Uterus (tissue), 4 donors: ENCODE measurements around the gene IFT20. TPM values are rescaled to one million over a fixed set of nuclear protein-coding genes. Genes with fewer than 3 reads are reported as not detected.
"Not testable (repeated sequence)": the region's sequence is repeated elsewhere in the genome, so short reads cannot be mapped to it uniquely, and the experiment has no call there.

Experiments
- DNase-seq, 2 donors: peaks; one replicate each; pipeline ENCODE4 v3.0.0-alpha.2; 2019 to 2020
- H3K27ac ChIP-seq, 2 donors: fragments of 200-600 bp; sonication (generic); 1 replicate in 1 of 2; 2 replicates in 1 of 2; pipeline ENCODE4 v1.5.1; 2016 to 2018
- H3K27me3 ChIP-seq, 2 donors: fragments of 200-600 bp; sonication (generic); one replicate each; pipeline ENCODE4 v1.5.1; 2018 to 2019; ENCODE audit warnings: control low read depth in 1 of 2
- H3K36me3 ChIP-seq, 2 donors: fragments of 200-600 bp; sonication (generic); one replicate each; pipeline ENCODE4 v1.5.1; 2019; ENCODE audit warnings: control low read depth in 1 of 2
- H3K4me1 ChIP-seq, 2 donors: fragments of 200-600 bp; sonication (generic); one replicate each; pipeline ENCODE4 v1.5.1; 2018 to 2019; ENCODE audit warnings: control low read depth in 1 of 2
- H3K4me3 ChIP-seq, 2 donors: fragments of 200-600 bp; sonication (generic); 1 replicate in 1 of 2; 2 replicates in 1 of 2; pipeline ENCODE4 v1.5.1; 2018 to 2019; ENCODE audit warnings: mild to moderate bottlenecking in 1 of 2
- H3K9me3 ChIP-seq, 2 donors: fragments of 200-600 bp; sonication (generic); one replicate each; pipeline ENCODE4 v1.5.1; 2019; ENCODE audit warnings: control low read depth in 1 of 2
- CTCF ChIP-seq, 4 experiments: fragments of 200-600 bp in 2 of 4; fragments of 450-650 bp in 2 of 4; sonication (generic) in 2 of 4; IDR thresholded peaks; one replicate each; pipeline ENCODE4 v1.5.1; 2016 to 2019; ENCODE audit warnings: antibody characterized with exemption in 4 of 4, mild to moderate bottlenecking in 2 of 4, moderate library complexity in 1 of 4
- POLR2A ChIP-seq, 2 donors: fragments of 450-650 bp; IDR thresholded peaks; one replicate each; pipeline ENCODE4 v1.6.1; 2016; ENCODE audit warnings: antibody characterized with exemption in 2 of 2, mild to moderate bottlenecking in 1 of 2, moderate library complexity in 1 of 2
- intact Hi-C: fragments of 100-400 bp; cut with DNase I; formaldehyde crosslinking; loops from one replicate; pipeline ENCODE4 v1.15.1; 2023; ENCODE audit warnings: low total_unique reads
- total RNA-seq, 4 donors: library from RNA; depleted of rRNA in 3 of 4; stranded (reverse); fragments of >200 nt in 3 of 4; gene quantifications; one replicate each; pipeline versions ENCODE4 v1.1.0 to v1.2.4, GENCODE V29; 2014 to 2023
- donor health status: DM: yes; HTN: yes; CAD: no.

IFT20 gene
- total RNA-seq, 4 donors from 2014 or later: 30.5 to 241 (median 59.1) TPM

- Histone ChIP-seq H3K4me3 (no peak overlapping the region), H3K27ac (no peak overlapping the region), H3K27me3 (no peaks in the 10 kb centered on the region), H3K9me3 (no peaks in the 10 kb centered on the region), H3K36me3 (no peaks in the 10 kb centered on the region), H3K4me1 (no peaks in the 10 kb centered on the region)
- no peak for TF ChIP-seq CTCF (IDR thresholded peaks at IDR 0.05)
- DNase-seq: no peak
- intact Hi-C loops: no loop called here
These were observed 28.3 kb downstream of the IFT20 start for GRCh38 chr17:28306954-28307401.

- no peaks in the 10 kb centered on the region for H3K36me3 ChIP-seq
- no peak for TF ChIP-seq POLR2A (IDR thresholded peaks at IDR 0.05)
- no peak for TF ChIP-seq CTCF (IDR thresholded peaks at IDR 0.05)
- no peaks in the 10 kb centered on the region for H3K27me3 ChIP-seq
- no peak overlapping the region for H3K27ac ChIP-seq
- intact Hi-C loops: no loop called here
- no peaks in the 10 kb centered on the region for H3K9me3 ChIP-seq
- no peak overlapping the region for H3K4me3 ChIP-seq
- no peak for DNase-seq
- H3K4me1 ChIP-seq: no peaks in the 10 kb centered on the region
These were observed 36.8 kb downstream of the IFT20 start for GRCh38 chr17:28298449-28298848.

GRCh38 chr17:28295677-28296578 lies 39.3 kb downstream of the IFT20 start:
- no peak for TF ChIP-seq POLR2A (IDR thresholded peaks at IDR 0.05)
- no peak for TF ChIP-seq CTCF (IDR thresholded peaks at IDR 0.05)
- Histone ChIP-seq H3K36me3 (no peaks in the 10 kb centered on the region), H3K27ac (no peak overlapping the region), H3K9me3 (no peaks in the 10 kb centered on the region), H3K4me3 (no peak overlapping the region), H3K4me1 (no peaks in the 10 kb centered on the region), H3K27me3 (no peaks in the 10 kb centered on the region)
- no peak for DNase-seq
- intact Hi-C loops: no loop called here

GRCh38 chr17:28293994-28294393 lies 41.3 kb downstream of the IFT20 start:
- no peaks in the 10 kb centered on the region for H3K4me1 ChIP-seq
- DNase-seq: no peak
- no peak overlapping the region for H3K4me3 ChIP-seq
- no peaks in the 10 kb centered on the region for H3K27me3 ChIP-seq
- H3K36me3 ChIP-seq: no peaks in the 10 kb centered on the region
- TF ChIP-seq CTCF (IDR thresholded peaks at IDR 0.05) (no peak), POLR2A (IDR thresholded peaks at IDR 0.05) (no peak)
- intact Hi-C loops: no loop called here
- H3K27ac ChIP-seq: no peak overlapping the region
- no peaks in the 10 kb centered on the region for H3K9me3 ChIP-seq

- DNase-seq, intact Hi-C loops, H3K27ac ChIP-seq, H3K4me3 ChIP-seq, H3K9me3 ChIP-seq, H3K27me3 ChIP-seq, H3K36me3 ChIP-seq, H3K4me1 ChIP-seq: not testable (repeated sequence)
These were observed 42.4 kb downstream of the IFT20 start for GRCh38 chr17:28292878-28293277.
